GM12865 (cell line): ENCODE measurements around the gene NUDT22.
A peak's percentile ranks its signal among the peaks of the same experiment; 100 is the strongest.

ENCODE experiments used
- DNase-seq: peaks from one replicate; pipeline ENCODE4 v3.0.0; 2010; ENCODE audit warnings: low read depth
- H3K4me3 ChIP-seq: 2 replicates; pipeline ENCODE4 v1.5.1; 2011; ENCODE audit warnings: mild to moderate bottlenecking, low read depth, low read length, control low read depth
- CTCF ChIP-seq: IDR thresholded peaks from 2 replicates; pipeline ENCODE4 v1.5.1; 2011; ENCODE audit warnings: low read length, control low read depth, low read depth, inconsistent platforms; ENCODE audit not compliant: insufficient read depth; ENCODE audit errors: missing control alignments

The NUDT22 gene

GRCh38 chr11:64196626-64197025, 29.4 kb upstream of the NUDT22 start:
- no peak for TF ChIP-seq CTCF
- H3K4me3 ChIP-seq, result no peak overlapping the region
- no peak for DNase-seq

- DNase-seq, result no peak
- TF ChIP-seq CTCF, result no peak
- H3K4me3 ChIP-seq, result no peak overlapping the region
Observed at GRCh38 chr11:64198511-64198910, 27.6 kb upstream of the NUDT22 start.

- no peak overlapping the region for H3K4me3 ChIP-seq
- DNase-seq, result no peak
- TF ChIP-seq CTCF, result no peak
Observed at GRCh38 chr11:64201543-64201942, 24.5 kb upstream of the NUDT22 start.

GRCh38 chr11:64202992-64203391, 23.1 kb upstream of the NUDT22 start:
- no peak for TF ChIP-seq CTCF
- H3K4me3 ChIP-seq, result no peak overlapping the region
- no peak for DNase-seq

- no peak for TF ChIP-seq CTCF
- DNase-seq, result no peak
- H3K4me3 ChIP-seq, result no peak overlapping the region
Observed at GRCh38 chr11:64203421-64204079, 22.5 kb upstream of the NUDT22 start.

- no peak overlapping the region for H3K4me3 ChIP-seq
- TF ChIP-seq CTCF, result no peak
- DNase-seq, result no peak
Observed at GRCh38 chr11:64204080-64204440, 22.0 kb upstream of the NUDT22 start.

- DNase-seq, result peak; percentile 87
- peak; percentile 67 for TF ChIP-seq CTCF
- no peak overlapping the region for H3K4me3 ChIP-seq
Observed at GRCh38 chr11:64204464-64204989, 21.5 kb upstream of the NUDT22 start.
